ENCODE measurements around the gene FAM43B.

Gene FAM43B

GRCh38 chr1:20602851-20603450 is 50.6 kb downstream of the FAM43B start:
- TF ChIP-seq EGR1 (IDR thresholded peaks at IDR 0.05) (no peak), USF1 (IDR thresholded peaks at IDR 0.05) (no peak), FOXM1 (IDR thresholded peaks at IDR 0.05; ENCODE audit: borderline replicate concordance, low read depth) (no peak), MAX (IDR thresholded peaks at IDR 0.05) (no peak), TCF12 (IDR thresholded peaks at IDR 0.05; ENCODE audit: low read depth) (no peak), TAF1 (IDR thresholded peaks at IDR 0.05; ENCODE audit: low read depth) (no peak), EP300 (IDR thresholded peaks at IDR 0.05; ENCODE audit: borderline replicate concordance) (no peak), CREB1 (IDR thresholded peaks at IDR 0.05; ENCODE audit: low read depth) (no peak), CEBPB (IDR thresholded peaks at IDR 0.05) (no peak), NFIC (IDR thresholded peaks at IDR 0.05) (no peak), YY1 (IDR thresholded peaks at IDR 0.05; ENCODE audit: low read depth) (no peak)

GRCh38 chr1:20603504-20604464 is 51.4 kb downstream of the FAM43B start:
- no peak for TF ChIP-seq TAF1 (IDR thresholded peaks at IDR 0.05; ENCODE audit: low read depth)
- no peak for TF ChIP-seq REST (IDR thresholded peaks at IDR 0.05; ENCODE audit: low read depth)
- TF ChIP-seq TCF12 (IDR thresholded peaks at IDR 0.05; ENCODE audit: low read depth), result no peak
- peak; percentile 86 for TF ChIP-seq USF1 (IDR thresholded peaks at IDR 0.05)
- TF ChIP-seq YY1 (IDR thresholded peaks at IDR 0.05; ENCODE audit: low read depth), result peak; percentile 74
- TF ChIP-seq MAX (IDR thresholded peaks at IDR 0.05), result no peak
- no peak for TF ChIP-seq ZBTB7A (IDR thresholded peaks at IDR 0.05; ENCODE audit: low read depth)
